BLaER1 (cell line): ENCODE measurements around the gene SULT1E1.

ENCODE experiments used
- H3K27ac ChIP-seq: shearing (Covaris generic); formaldehyde crosslinking; 2 replicates; pipeline ENCODE4 v1.8.1; 2022
- H3K27me3 ChIP-seq: shearing (Covaris generic); formaldehyde crosslinking; 2 replicates; pipeline ENCODE4 v1.8.1; 2022
- H3K36me3 ChIP-seq: shearing (Covaris generic); formaldehyde crosslinking; 2 replicates; pipeline ENCODE4 v1.8.1; 2022
- H3K4me1 ChIP-seq: shearing (Covaris generic); formaldehyde crosslinking; 2 replicates; pipeline ENCODE4 v1.8.1; 2022
- H3K4me2 ChIP-seq: shearing (Covaris generic); formaldehyde crosslinking; 2 replicates; pipeline ENCODE4 v1.8.1; 2022
- H3K4me3 ChIP-seq: shearing (Covaris generic); formaldehyde crosslinking; 2 replicates; pipeline ENCODE4 v1.8.1; 2022
- H3K9ac ChIP-seq: shearing (Covaris generic); formaldehyde crosslinking; 2 replicates; pipeline ENCODE4 v1.8.1; 2022
- H3K9me3 ChIP-seq: shearing (Covaris generic); formaldehyde crosslinking; 2 replicates; pipeline ENCODE4 v1.8.1; 2022
- H4K20me1 ChIP-seq: shearing (Covaris generic); formaldehyde crosslinking; 2 replicates; pipeline ENCODE4 v1.8.1; 2022
- Cebpa-rat ChIP-seq: shearing (Covaris generic); IDR thresholded peaks from 2 replicates; pipeline ENCODE4 v1.8.1; 2022

The SULT1E1 gene

GRCh38 chr4:69849297-69849696, 10.6 kb downstream of the SULT1E1 start:
- Histone ChIP-seq H3K4me1 (no peaks in the 10 kb centered on the region), H3K9ac (no peak overlapping the region), H3K4me2 (no peak overlapping the region), H4K20me1 (no peaks in the 10 kb centered on the region), H3K27ac (no peak overlapping the region), H3K9me3 (no peaks in the 10 kb centered on the region), H3K4me3 (no peak overlapping the region), H3K27me3 (no peaks in the 10 kb centered on the region), H3K36me3 (no peaks in the 10 kb centered on the region)
- no peak for TF ChIP-seq Cebpa-rat

GRCh38 chr4:69848028-69848427, 11.9 kb downstream of the SULT1E1 start:
- no peak overlapping the region for H3K27ac ChIP-seq
- H3K36me3 ChIP-seq, result no peaks in the 10 kb centered on the region
- no peak overlapping the region for H3K4me2 ChIP-seq
- H3K9me3 ChIP-seq, result no peaks in the 10 kb centered on the region
- H3K27me3 ChIP-seq, result no peaks in the 10 kb centered on the region
- no peak overlapping the region for H3K9ac ChIP-seq
- TF ChIP-seq Cebpa-rat, result no peak
- H4K20me1 ChIP-seq, result no peaks in the 10 kb centered on the region
- H3K4me1 ChIP-seq, result no peaks in the 10 kb centered on the region
- no peak overlapping the region for H3K4me3 ChIP-seq

GRCh38 chr4:69843932-69844331, 16.0 kb downstream of the SULT1E1 start:
- TF ChIP-seq Cebpa-rat, result no peak
- H3K27ac ChIP-seq, result no peak overlapping the region
- no peaks in the 10 kb centered on the region for H4K20me1 ChIP-seq
- no peaks in the 10 kb centered on the region for H3K9me3 ChIP-seq
- H3K4me3 ChIP-seq, result no peak overlapping the region
- H3K4me2 ChIP-seq, result no peak overlapping the region
- H3K36me3 ChIP-seq, result no peaks in the 10 kb centered on the region
- H3K9ac ChIP-seq, result no peak overlapping the region
- no peaks in the 10 kb centered on the region for H3K4me1 ChIP-seq
- H3K27me3 ChIP-seq, result no peaks in the 10 kb centered on the region

- no peak for TF ChIP-seq Cebpa-rat
- H3K4me3 ChIP-seq, result no peak overlapping the region
- no peaks in the 10 kb centered on the region for H3K36me3 ChIP-seq
- no peak overlapping the region for H3K9ac ChIP-seq
- H3K4me1 ChIP-seq, result no peaks in the 10 kb centered on the region
- H3K27me3 ChIP-seq, result no peaks in the 10 kb centered on the region
- no peak overlapping the region for H3K27ac ChIP-seq
- H4K20me1 ChIP-seq, result no peaks in the 10 kb centered on the region
- no peaks in the 10 kb centered on the region for H3K9me3 ChIP-seq
- no peak overlapping the region for H3K4me2 ChIP-seq
Observed at GRCh38 chr4:69843301-69843700, 16.6 kb downstream of the SULT1E1 start.

DNA sequence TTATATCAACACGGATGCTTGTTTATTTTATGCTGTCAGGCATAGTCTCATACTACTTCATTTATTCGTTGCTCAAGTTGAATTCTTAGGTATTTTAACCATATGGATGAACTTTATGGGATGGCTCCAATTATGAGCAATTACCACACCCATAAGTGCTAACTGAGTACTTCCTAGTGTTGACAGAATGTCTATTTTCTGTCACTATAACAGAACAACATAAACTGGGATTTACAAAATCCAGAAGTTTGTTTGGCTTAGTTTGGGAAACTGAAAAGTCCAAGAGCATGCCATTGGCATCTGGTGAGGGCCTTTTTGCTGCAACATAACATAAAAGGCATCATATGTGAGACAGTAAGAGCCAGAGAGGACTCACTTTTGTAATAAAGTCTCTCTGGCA, 21.0 kb downstream of the SULT1E1 start:
- Histone ChIP-seq H3K27me3 (no peaks in the 10 kb centered on the region), H3K36me3 (no peaks in the 10 kb centered on the region), H3K9ac (no peak overlapping the region), H3K27ac (no peak overlapping the region), H4K20me1 (no peaks in the 10 kb centered on the region), H3K4me3 (no peak overlapping the region), H3K9me3 (no peaks in the 10 kb centered on the region), H3K4me1 (no peaks in the 10 kb centered on the region), H3K4me2 (no peak overlapping the region)
- no peak for TF ChIP-seq Cebpa-rat

- H3K4me3 ChIP-seq, result no peak overlapping the region
- no peaks in the 10 kb centered on the region for H4K20me1 ChIP-seq
- no peaks in the 10 kb centered on the region for H3K9me3 ChIP-seq
- no peaks in the 10 kb centered on the region for H3K4me1 ChIP-seq
- H3K27ac ChIP-seq, result no peak overlapping the region
- no peak overlapping the region for H3K9ac ChIP-seq
- no peaks in the 10 kb centered on the region for H3K27me3 ChIP-seq
- TF ChIP-seq Cebpa-rat, result no peak
- H3K36me3 ChIP-seq, result no peaks in the 10 kb centered on the region
- H3K4me2 ChIP-seq, result no peak overlapping the region
Observed at GRCh38 chr4:69836287-69836686, 23.7 kb downstream of the SULT1E1 start.

GRCh38 chr4:69835766-69836165, 24.2 kb downstream of the SULT1E1 start:
- no peak overlapping the region for H3K27ac ChIP-seq
- no peak overlapping the region for H3K9ac ChIP-seq
- H4K20me1 ChIP-seq, result no peaks in the 10 kb centered on the region
- no peak overlapping the region for H3K4me2 ChIP-seq
- H3K36me3 ChIP-seq, result no peaks in the 10 kb centered on the region
- H3K27me3 ChIP-seq, result no peaks in the 10 kb centered on the region
- H3K4me3 ChIP-seq, result no peak overlapping the region
- TF ChIP-seq Cebpa-rat, result no peak
- H3K9me3 ChIP-seq, result no peaks in the 10 kb centered on the region
- no peaks in the 10 kb centered on the region for H3K4me1 ChIP-seq

GRCh38 chr4:69833251-69833650, 26.7 kb downstream of the SULT1E1 start:
- no peak overlapping the region for H3K4me2 ChIP-seq
- H3K4me1 ChIP-seq, result no peaks in the 10 kb centered on the region
- H3K27ac ChIP-seq, result no peak overlapping the region
- H3K27me3 ChIP-seq, result no peaks in the 10 kb centered on the region
- no peaks in the 10 kb centered on the region for H3K9me3 ChIP-seq
- no peak overlapping the region for H3K9ac ChIP-seq
- no peaks in the 10 kb centered on the region for H3K36me3 ChIP-seq
- H4K20me1 ChIP-seq, result no peaks in the 10 kb centered on the region
- TF ChIP-seq Cebpa-rat, result no peak
- no peak overlapping the region for H3K4me3 ChIP-seq

DNA sequence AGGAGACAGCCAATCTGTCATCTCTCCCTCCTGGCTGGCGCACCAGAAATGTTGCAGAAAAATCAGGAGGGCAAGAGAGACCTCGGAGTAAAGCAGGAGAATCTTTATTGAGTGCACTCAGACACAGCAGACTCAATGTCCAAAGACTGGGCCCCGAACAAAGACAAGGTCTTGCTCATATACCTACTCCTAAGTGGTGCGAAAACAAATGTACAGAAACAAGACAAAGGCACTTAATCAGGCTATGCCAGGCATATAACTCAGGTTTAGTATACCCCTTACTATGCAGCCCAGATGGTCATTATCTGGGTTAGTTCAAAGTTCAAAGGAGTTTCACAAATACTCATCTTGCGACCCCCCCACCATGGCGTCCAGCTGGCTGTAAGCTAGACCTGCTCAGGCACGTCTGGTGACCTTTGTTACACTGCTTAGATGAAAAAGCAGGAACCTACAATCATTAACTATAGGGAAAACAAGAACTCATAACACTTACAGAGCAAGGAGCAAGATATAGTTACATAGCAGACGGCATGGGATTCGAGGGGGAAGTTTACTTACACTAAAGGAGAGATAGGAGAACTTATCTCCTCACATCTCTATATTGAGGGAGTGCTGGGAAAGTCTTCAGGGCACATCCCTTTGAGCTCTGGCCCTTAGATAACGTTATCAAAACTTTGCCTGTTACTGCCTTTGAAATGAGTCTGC, 27.5 kb downstream of the SULT1E1 start:
- Histone ChIP-seq H3K27ac (no peak overlapping the region), H3K36me3 (no peaks in the 10 kb centered on the region), H3K4me2 (no peak overlapping the region), H3K4me3 (no peak overlapping the region), H3K9ac (no peak overlapping the region), H3K9me3 (no peaks in the 10 kb centered on the region), H4K20me1 (no peaks in the 10 kb centered on the region), H3K27me3 (no peaks in the 10 kb centered on the region), H3K4me1 (no peaks in the 10 kb centered on the region)
- no peak for TF ChIP-seq Cebpa-rat

GRCh38 chr4:69831646-69832325, 28.2 kb downstream of the SULT1E1 start:
- Histone ChIP-seq H3K36me3 (no peaks in the 10 kb centered on the region), H4K20me1 (no peaks in the 10 kb centered on the region), H3K4me1 (no peaks in the 10 kb centered on the region), H3K9me3 (no peaks in the 10 kb centered on the region), H3K27me3 (no peaks in the 10 kb centered on the region), H3K9ac (no peak overlapping the region), H3K4me2 (no peak overlapping the region), H3K27ac (no peak overlapping the region), H3K4me3 (no peak overlapping the region)
- TF ChIP-seq Cebpa-rat, result no peak
